ENCODE data around the gene PLK3. TPM values are rescaled to one million over a fixed set of nuclear protein-coding genes. Genes with fewer than 3 reads are reported as not detected.

PLK3 gene
- total and polyA plus RNA-seq, 9 of the 15 experiments (the other 6 are each of a cell fraction or from before 2014, with no cell fraction given) = 0.52 to 22.7 (median 11.0) TPM

GRCh38 chr1:44759077-44759476 lies 41.1 kb upstream of the PLK3 start:
- H3K36me3 ChIP-seq (ENCODE audit: control insufficient read depth, insufficient read depth, low read length) = peaks cover 99% of the 10 kb centered on the region
- no peaks in the 10 kb centered on the region for H3K27me3 ChIP-seq (ENCODE audit: control insufficient read depth in 2 of 2, insufficient read depth in 2 of 2, low read length in 2 of 2)
- no peak overlapping the region for H3K27ac ChIP-seq (ENCODE audit: extremely low read depth, low read depth, low read length)
- H3K4me2 ChIP-seq (ENCODE audit: insufficient read depth, low read length) = no peak overlapping the region
- 86% methylated on average over 11 of the region's 11 CpGs for WGBS (ENCODE audit: insufficient coverage, low coverage, missing lambda C conversion rate)
- no peak for FAIRE-seq
- no peaks in the 10 kb centered on the region for H3K4me1 ChIP-seq (replicated peaks in 1 of 2; ENCODE audit: control insufficient read depth in 2 of 2, insufficient read depth in 2 of 2, low read length in 2 of 2)
- TF ChIP-seq RBFOX2 (IDR thresholded peaks at IDR 0.05; ENCODE audit: low read depth, low read length) (peak; percentile 61; the same call in 1 of the 2 replicates), PPARD (CRISPR knock-in tag; IDR thresholded peaks at IDR 0.05) (no peak), ATF3 (IDR thresholded peaks at IDR 0.05) (peak; percentile 70), ATF3 (CRISPR knock-in tag; conservative IDR thresholded peaks at IDR 0.05) (no peak), POLR2G (IDR thresholded peaks at IDR 0.05; ENCODE audit: low read depth, low read length) (peak; percentile 69)
- peaks cover 5% of the 10 kb centered on the region for H3K9me1 ChIP-seq (ENCODE audit: control insufficient read depth, insufficient read depth, low read length)
- peaks cover 4% of the 10 kb centered on the region; the same call in 1 of the 2 replicates for H4K20me1 ChIP-seq (replicated peaks; ENCODE audit: control insufficient read depth, insufficient read depth, low read length)
- no TSS peak for BruUV-seq (replicated peaks)
- H2AFZ ChIP-seq (ENCODE audit: low read depth, low read length) = no peak overlapping the region
- in situ Hi-C loops (cut with MboI) (no loop called here), intact Hi-C loops (cut with micrococcal nuclease) (no loop called here)
- DNase-seq (ENCODE audit: extremely low read depth in 1 of 4, low spot score in 3 of 4) = no peak
- ChIA-PET POLR2A (interaction anchor here (0.6 to 11.4 kb wide), 6 partner anchors 9 to 569 kb away, joined by 3 to 199 read pairs (median 8); partner anchors contain the start of genes RNU5D-1 and RPS8), CTCF (ENCODE audit: low intra/inter-chr PET ratio) (no interaction called here)
- no peak overlapping the region for H3K4me3 ChIP-seq
- no peaks in the 10 kb centered on the region; the same call in 2 of the 3 replicates for H3K79me2 ChIP-seq (ENCODE audit: control insufficient read depth, insufficient read depth, low read length)
- H3K9me3 ChIP-seq (replicated peaks; ENCODE audit: control insufficient read depth, insufficient read depth, low read depth, low read length) = no peaks in the 10 kb centered on the region
- H3K9ac ChIP-seq (ENCODE audit: insufficient read depth in 1 of 2, low read depth in 2 of 2, low read length in 2 of 2) = peak overlapping the region in 1 of 2 experiments; percentile 23; a peak in 1 of 4 replicates
- no peak for ATAC-seq
